HepG2 (cell line): ENCODE measurements around the gene STEAP3. TPM values are rescaled to one million over a fixed set of nuclear protein-coding genes. Genes with fewer than 3 reads are reported as not detected.

ENCODE experiments used
- ATAC-seq: fragments of 200-7000 bp; cut with Tn5 transposase; 3 replicates; pipeline ENCODE4 v1.9.1; 2020; ENCODE audit warnings: mild to moderate bottlenecking, moderate library complexity
- BruUV-seq: library from RNA; stranded (reverse); fragments of 400-500 nt; replicated peaks from 2 replicates; lab custom pipeline; 2021; lab: Mats Ljungman, UMichigan
- CTCF ChIA-PET: fragments of 300-600 bp; formaldehyde crosslinking; extraction: SDS; loops from one replicate; lab custom pipeline; 2021; ENCODE audit warnings: low total read pairs, inconsistent platforms, low intra/inter-chr PET ratio; lab: Yijun Ruan, JAX
- POLR2A ChIA-PET: fragments of 350-600 bp; sonication (Branson Sonifier 250); formaldehyde crosslinking; loops from one replicate; lab custom pipeline; 2020; ENCODE audit warnings: antibody characterized with exemption, inconsistent platforms; lab: Yijun Ruan, JAX
- DNase-seq: peaks from one replicate; pipeline ENCODE4 v3.0.0-alpha.2; 2015; ENCODE audit warnings: low spot score
- FAIRE-seq: peaks from 3 replicates; lab custom pipeline; 2011; peaks lifted over from hg19 to GRCh38; lab: Jason Lieb, UNC
- H2AFZ ChIP-seq: one replicate; pipeline ENCODE4 v1.6.1; 2011; ENCODE audit warnings: low read length, inconsistent platforms
- H3K27ac ChIP-seq: fragments of 300-600 bp; 3 replicates; pipeline ENCODE4 v1.8.0; 2011; ENCODE audit warnings: mixed run types, mild to moderate bottlenecking, mixed read lengths, low read length, inconsistent platforms; ENCODE audit not compliant: insufficient read depth; ENCODE audit errors: extremely low read length
- H3K27me3 ChIP-seq, 2 experiments: fragments of 200-600 bp in 1 of 2; 2 replicates in 1 of 2; 3 replicates in 1 of 2; pipeline versions ENCODE4 v1.6.0 to v1.8.0; 2011; ENCODE audit warnings: low read length in 2 of 2, mild to moderate bottlenecking in 2 of 2, moderate library complexity in 2 of 2, inconsistent platforms in 1 of 2; ENCODE audit not compliant: insufficient read depth in 2 of 2, control insufficient read depth in 1 of 2
- H3K36me3 ChIP-seq, 2 experiments: fragments of 200-600 bp in 1 of 2; replicated peaks in 1 of 2; 2 replicates in 1 of 2; 3 replicates in 1 of 2; pipeline versions ENCODE4 v1.5.1 to v1.8.0; 2011; ENCODE audit warnings: low read length in 2 of 2, inconsistent platforms in 1 of 2; ENCODE audit not compliant: insufficient read depth in 2 of 2, control insufficient read depth in 1 of 2
- H3K4me1 ChIP-seq: 2 replicates; pipeline ENCODE4 v1.5.1; 2012; ENCODE audit warnings: low read length, inconsistent platforms; ENCODE audit not compliant: insufficient read depth
- H3K4me2 ChIP-seq: 2 replicates; pipeline ENCODE4 v1.6.0; 2011; ENCODE audit warnings: low read depth, low read length, inconsistent platforms
- H3K4me3 ChIP-seq, 3 experiments: fragments of 200-600 bp in 1 of 3; sonication (generic), shearing (Covaris generic) in 1 of 3; replicated peaks in 1 of 3; 2 replicates each; pipeline ENCODE4 v1.5.1; 2011 to 2016; ENCODE audit warnings: low read length in 3 of 3, inconsistent platforms in 2 of 3, low read depth in 2 of 3, mild to moderate bottlenecking in 2 of 3, control low read depth in 1 of 3, mixed read lengths in 1 of 3; ENCODE audit not compliant: insufficient read depth in 1 of 3
- H3K79me2 ChIP-seq: one replicate; pipeline ENCODE4 v1.6.1; 2011; ENCODE audit warnings: low read length, inconsistent platforms; ENCODE audit not compliant: insufficient read depth
- H3K9ac ChIP-seq: 2 replicates; pipeline ENCODE4 v1.6.0; 2011; ENCODE audit warnings: mild to moderate bottlenecking, low read depth, low read length, inconsistent platforms; ENCODE audit not compliant: insufficient read depth
- H3K9me3 ChIP-seq: 2 replicates; pipeline ENCODE4 v1.5.1; 2012; ENCODE audit warnings: mild to moderate bottlenecking, low read length
- H4K20me1 ChIP-seq: 2 replicates; pipeline ENCODE4 v1.6.0; 2011; ENCODE audit warnings: inconsistent platforms, mild to moderate bottlenecking, low read length, moderate library complexity; ENCODE audit not compliant: insufficient read depth
- ATF1 ChIP-seq: IDR thresholded peaks from 2 replicates; pipeline ENCODE4 v1.6.1; 2016; ENCODE audit warnings: mild to moderate bottlenecking, control low read depth
- ELF3 ChIP-seq: IDR thresholded peaks from 2 replicates; pipeline ENCODE4 v1.6.1; 2016; ENCODE audit warnings: missing genetic modification reagents, missing compliant biosample characterization
- MAFK ChIP-seq, 2 experiments: IDR thresholded peaks in 1 of 2; conservative IDR thresholded peaks in 1 of 2; 2 replicates each; pipeline ENCODE4 v1.6.1; 2011; ENCODE audit warnings: improper control_type of control experiment in 2 of 2, low read length in 2 of 2
- PCBP2 ChIP-seq: fragments of 200-400 bp; formaldehyde crosslinking; optimal IDR thresholded peaks from 2 replicates; pipeline ENCODE3; 2018; ENCODE audit warnings: low read length, low read depth; ENCODE audit not compliant: poor library complexity, severe bottlenecking
- PPARG ChIP-seq: conservative IDR thresholded peaks from 2 replicates; pipeline ENCODE4 v1.6.1; 2016; ENCODE audit warnings: missing biosample characterization, missing genetic modification reagents
- RFX5 ChIP-seq: IDR thresholded peaks from 2 replicates; pipeline ENCODE4 v1.6.1; 2011; ENCODE audit warnings: low read depth, low read length, improper control_type of control experiment
- SOX6 ChIP-seq, 2 experiments: fragments of 450-650 bp in 1 of 2; sonication (generic) in 1 of 2; formaldehyde crosslinking in 1 of 2; IDR thresholded peaks; 2 replicates each; pipeline versions ENCODE4 v1.4.0 to v1.6.1; 2017 to 2020; ENCODE audit warnings: antibody characterized with exemption in 1 of 2, mild to moderate bottlenecking in 1 of 2, missing genetic modification reagents in 1 of 2
- U2AF1 ChIP-seq: fragments of 200-400 bp; formaldehyde crosslinking; optimal IDR thresholded peaks from 2 replicates; pipeline ENCODE3; 2017; ENCODE audit warnings: mild to moderate bottlenecking, low read depth, low read length
- ZNF550 ChIP-seq: sonication (generic); formaldehyde crosslinking; IDR thresholded peaks from 2 replicates; pipeline ENCODE4 v1.4.0; 2020; ENCODE audit warnings: mild to moderate bottlenecking, missing genetic modification reagents, borderline replicate concordance
- WGBS: methylation state at CpG from one replicate; pipeline ENCODE4 v1.1.6; 2017; ENCODE audit warnings: low lambda C conversion rate; 5-methylcytosine and 5-hydroxymethylcytosine counted together
- in situ Hi-C: cut with HindIII; loops from 2 replicates; pipeline ENCODE4 v1.10.0; 2017; ENCODE audit warnings: low pct_unique_long_range_greater_than_20kb; ENCODE audit not compliant: extremely low pct_ligation_motif_present
- intact Hi-C: fragments of 100-400 bp; cut with micrococcal nuclease; formaldehyde crosslinking; loops from one replicate; pipeline ENCODE4 v1.10.0; 2022; ENCODE audit not compliant: unreplicated experiment
- polyA plus RNA-seq, 8 experiments: library from polyadenylated mRNA; depleted of rRNA in 3 of 8; stranded (reverse) in 7 of 8; unstranded in 1 of 8; fragments of >200 nt; fragmentation: Illumina TruSeq in 4 of 8; extraction: Trizol in 4 of 8; gene quantifications; 2 replicates each; pipeline versions ENCODE4 v1.2.1 to v1.2.3, GENCODE V29; 2011 to 2016; ENCODE audit warnings: low read depth in 4 of 8, missing spikeins in 1 of 8, mixed read lengths in 1 of 8; ENCODE audit not compliant: insufficient read depth in 1 of 8
- total RNA-seq, 5 experiments: library from RNA; depleted of rRNA; stranded (reverse); fragments of >200 nt; fragmentation: Illumina TruSeq; extraction: Trizol; gene quantifications; 2 replicates each; pipeline ENCODE4 v1.2.3, GENCODE V29; 2016; ENCODE audit warnings: low read depth in 1 of 5
- TF ChIP-seq, protein P1 (sequence below): sonication (generic); formaldehyde crosslinking; IDR thresholded peaks from 2 replicates; pipeline ENCODE4 v1.5.0; 2020; ENCODE audit warnings: mild to moderate bottlenecking, missing genetic modification reagents
- TF ChIP-seq, protein P2 (sequence below): sonication (generic); formaldehyde crosslinking; IDR thresholded peaks from 2 replicates; pipeline ENCODE4 v1.5.0; 2020; ENCODE audit warnings: mild to moderate bottlenecking, missing genetic modification reagents, moderate library complexity
- TF ChIP-seq, protein P3 (sequence below): sonication (generic); formaldehyde crosslinking; IDR thresholded peaks from 2 replicates; pipeline ENCODE4 v1.4.0; 2020; ENCODE audit warnings: missing genetic modification reagents, borderline replicate concordance

Gene STEAP3
- total and polyA plus RNA-seq, 2 of the 13 experiments (the other 11 are each of a cell fraction or from before 2014, with no cell fraction given), result 7.3 to 21.1 TPM

GRCh38 chr2:119292226-119292625 is 68.6 kb downstream of the STEAP3 start:
- POLR2A ChIA-PET, result interaction anchor here (1.3 to 1.5 kb wide), 3 partner anchors 68 to 386 kb away, joined by 3 to 4 read pairs (median 4); partner anchors contain the start of genes C2orf76, DBI, STEAP3 and TMEM177

More at GRCh38 chr2:119292226-119292625, 68.6 kb downstream of the STEAP3 start:
- H3K79me2 ChIP-seq, result no peaks in the 10 kb centered on the region
- H2AFZ ChIP-seq, result no peak overlapping the region
- ATAC-seq (peak; percentile 81), DNase-seq (peak; percentile 35), FAIRE-seq (peak; percentile 89)
- H3K27ac ChIP-seq, result no peak overlapping the region
- H3K4me2 ChIP-seq, result peak overlapping the region; percentile 66
- no TSS peak for BruUV-seq
- intact Hi-C loops (loop anchor here (5.0 kb wide), 2 partner anchors 75 to 265 kb away; partner anchors contain the start of genes C2orf76 and DBI), in situ Hi-C loops (no loop called here)
- CTCF ChIA-PET, result interaction anchor here (1.8 to 1.9 kb wide), 2 partner anchors 73 to 281 kb away, joined by 7 to 15 read pairs; no protein-coding TSS in a partner anchor
- no peak overlapping the region for H3K9ac ChIP-seq
- H3K4me1 ChIP-seq, result peaks cover 27% of the 10 kb centered on the region
- H3K36me3 ChIP-seq, result no peaks in the 10 kb centered on the region
- WGBS, result 3% methylated on average over 8 of the region's 8 CpGs
- no peaks in the 10 kb centered on the region for H4K20me1 ChIP-seq
- H3K4me3 ChIP-seq, result peak overlapping the region in 1 of 3 experiments; percentile 0; a peak in 1 of 6 replicates
- TF ChIP-seq ATF1 (peak; percentile 29; the same call in 1 of the 2 replicates), RFX5 (peak; percentile 73), PPARG (CRISPR knock-in tag) (no peak), ZNF550 (CRISPR knock-in tag) (no peak), ELF3 (CRISPR knock-in tag) (no peak), SOX6 (IDR thresholded peaks at IDR 0.05) (no peak), SOX6 (CRISPR knock-in tag; IDR thresholded peaks at IDR 0.05) (0 out of 2 replicates have a peak, but pooled peaks have one; percentile 9), MAFK (conservative IDR thresholded peaks at IDR 0.05 in 1 of 2, IDR thresholded peaks at IDR 0.05 in 1 of 2; ENCODE audit: low read length in 2 of 2) (peak; percentile 9 to 26; a peak in 2 of 4 replicates), PCBP2 (no peak), U2AF1 (no peak)
- TF ChIP-seq, protein P1, sequence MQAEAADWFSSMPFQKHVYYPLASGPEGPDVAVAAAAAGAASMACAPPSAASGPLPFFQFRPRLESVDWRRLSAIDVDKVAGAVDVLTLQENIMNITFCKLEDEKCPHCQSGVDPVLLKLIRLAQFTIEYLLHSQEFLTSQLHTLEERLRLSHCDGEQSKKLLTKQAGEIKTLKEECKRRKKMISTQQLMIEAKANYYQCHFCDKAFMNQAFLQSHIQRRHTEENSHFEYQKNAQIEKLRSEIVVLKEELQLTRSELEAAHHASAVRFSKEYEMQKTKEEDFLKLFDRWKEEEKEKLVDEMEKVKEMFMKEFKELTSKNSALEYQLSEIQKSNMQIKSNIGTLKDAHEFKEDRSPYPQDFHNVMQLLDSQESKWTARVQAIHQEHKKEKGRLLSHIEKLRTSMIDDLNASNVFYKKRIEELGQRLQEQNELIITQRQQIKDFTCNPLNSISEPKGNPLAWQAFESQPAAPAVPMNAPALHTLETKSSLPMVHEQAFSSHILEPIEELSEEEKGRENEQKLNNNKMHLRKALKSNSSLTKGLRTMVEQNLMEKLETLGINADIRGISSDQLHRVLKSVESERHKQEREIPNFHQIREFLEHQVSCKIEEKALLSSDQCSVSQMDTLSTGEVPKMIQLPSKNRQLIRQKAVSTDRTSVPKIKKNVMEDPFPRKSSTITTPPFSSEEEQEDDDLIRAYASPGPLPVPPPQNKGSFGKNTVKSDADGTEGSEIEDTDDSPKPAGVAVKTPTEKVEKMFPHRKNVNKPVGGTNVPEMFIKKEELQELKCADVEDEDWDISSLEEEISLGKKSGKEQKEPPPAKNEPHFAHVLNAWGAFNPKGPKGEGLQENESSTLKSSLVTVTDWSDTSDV (CRISPR knock-in tag), result no peak
- TF ChIP-seq, protein P2, sequence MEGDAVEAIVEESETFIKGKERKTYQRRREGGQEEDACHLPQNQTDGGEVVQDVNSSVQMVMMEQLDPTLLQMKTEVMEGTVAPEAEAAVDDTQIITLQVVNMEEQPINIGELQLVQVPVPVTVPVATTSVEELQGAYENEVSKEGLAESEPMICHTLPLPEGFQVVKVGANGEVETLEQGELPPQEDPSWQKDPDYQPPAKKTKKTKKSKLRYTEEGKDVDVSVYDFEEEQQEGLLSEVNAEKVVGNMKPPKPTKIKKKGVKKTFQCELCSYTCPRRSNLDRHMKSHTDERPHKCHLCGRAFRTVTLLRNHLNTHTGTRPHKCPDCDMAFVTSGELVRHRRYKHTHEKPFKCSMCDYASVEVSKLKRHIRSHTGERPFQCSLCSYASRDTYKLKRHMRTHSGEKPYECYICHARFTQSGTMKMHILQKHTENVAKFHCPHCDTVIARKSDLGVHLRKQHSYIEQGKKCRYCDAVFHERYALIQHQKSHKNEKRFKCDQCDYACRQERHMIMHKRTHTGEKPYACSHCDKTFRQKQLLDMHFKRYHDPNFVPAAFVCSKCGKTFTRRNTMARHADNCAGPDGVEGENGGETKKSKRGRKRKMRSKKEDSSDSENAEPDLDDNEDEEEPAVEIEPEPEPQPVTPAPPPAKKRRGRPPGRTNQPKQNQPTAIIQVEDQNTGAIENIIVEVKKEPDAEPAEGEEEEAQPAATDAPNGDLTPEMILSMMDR (CRISPR knock-in tag), result 0 out of 2 replicates have a peak, but pooled peaks have one; percentile 31
- TF ChIP-seq, protein P3, sequence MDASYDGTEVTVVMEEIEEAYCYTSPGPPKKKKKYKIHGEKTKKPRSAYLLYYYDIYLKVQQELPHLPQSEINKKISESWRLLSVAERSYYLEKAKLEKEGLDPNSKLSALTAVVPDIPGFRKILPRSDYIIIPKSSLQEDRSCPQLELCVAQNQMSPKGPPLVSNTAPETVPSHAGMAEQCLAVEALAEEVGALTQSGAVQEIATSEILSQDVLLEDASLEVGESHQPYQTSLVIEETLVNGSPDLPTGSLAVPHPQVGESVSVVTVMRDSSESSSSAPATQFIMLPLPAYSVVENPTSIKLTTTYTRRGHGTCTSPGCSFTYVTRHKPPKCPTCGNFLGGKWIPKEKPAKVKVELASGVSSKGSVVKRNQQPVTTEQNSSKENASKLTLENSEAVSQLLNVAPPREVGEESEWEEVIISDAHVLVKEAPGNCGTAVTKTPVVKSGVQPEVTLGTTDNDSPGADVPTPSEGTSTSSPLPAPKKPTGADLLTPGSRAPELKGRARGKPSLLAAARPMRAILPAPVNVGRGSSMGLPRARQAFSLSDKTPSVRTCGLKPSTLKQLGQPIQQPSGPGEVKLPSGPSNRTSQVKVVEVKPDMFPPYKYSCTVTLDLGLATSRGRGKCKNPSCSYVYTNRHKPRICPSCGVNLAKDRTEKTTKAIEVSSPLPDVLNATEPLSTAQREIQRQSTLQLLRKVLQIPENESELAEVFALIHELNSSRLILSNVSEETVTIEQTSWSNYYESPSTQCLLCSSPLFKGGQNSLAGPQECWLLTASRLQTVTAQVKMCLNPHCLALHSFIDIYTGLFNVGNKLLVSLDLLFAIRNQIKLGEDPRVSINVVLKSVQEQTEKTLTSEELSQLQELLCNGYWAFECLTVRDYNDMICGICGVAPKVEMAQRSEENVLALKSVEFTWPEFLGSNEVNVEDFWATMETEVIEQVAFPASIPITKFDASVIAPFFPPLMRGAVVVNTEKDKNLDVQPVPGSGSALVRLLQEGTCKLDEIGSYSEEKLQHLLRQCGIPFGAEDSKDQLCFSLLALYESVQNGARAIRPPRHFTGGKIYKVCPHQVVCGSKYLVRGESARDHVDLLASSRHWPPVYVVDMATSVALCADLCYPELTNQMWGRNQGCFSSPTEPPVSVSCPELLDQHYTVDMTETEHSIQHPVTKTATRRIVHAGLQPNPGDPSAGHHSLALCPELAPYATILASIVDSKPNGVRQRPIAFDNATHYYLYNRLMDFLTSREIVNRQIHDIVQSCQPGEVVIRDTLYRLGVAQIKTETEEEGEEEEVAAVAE, result no peak
- H3K9me3 ChIP-seq, result no peaks in the 10 kb centered on the region
- H3K27me3 ChIP-seq, result no peaks in the 10 kb centered on the region; a peak in 2 of 5 replicates
